Small intestine (tissue), 7 donors: Measurements from ENCODE around the gene DPM1. TPM values are rescaled to one million over a fixed set of nuclear protein-coding genes. Genes with fewer than 3 reads are reported as not detected.

ENCODE experiments used
- DNase-seq, 2 donors: peaks; one replicate each; pipeline versions ENCODE4 v3.0.0 to v3.0.0-alpha.2; 2013
- FAIRE-seq: peaks from 2 replicates; lab custom pipeline; 2012; peaks lifted over from hg19 to GRCh38; lab: Jason Lieb, UNC
- H3K27ac ChIP-seq, 3 donors: one replicate each; pipeline ENCODE4 v1.5.1; 2013; ENCODE audit warnings: low read length in 2 of 3, mild to moderate bottlenecking in 2 of 3, control low read depth in 1 of 3, inconsistent platforms in 1 of 3, low read depth in 1 of 3, moderate library complexity in 1 of 3
- H3K27me3 ChIP-seq, 3 donors: one replicate each; pipeline ENCODE4 v1.6.1; 2013; ENCODE audit warnings: low read length in 3 of 3, inconsistent platforms in 1 of 3; ENCODE audit not compliant: control insufficient read depth in 3 of 3, insufficient read depth in 3 of 3
- H3K36me3 ChIP-seq, 3 donors: one replicate each; pipeline ENCODE4 v1.6.1; 2013; ENCODE audit warnings: low read length in 3 of 3, inconsistent platforms in 1 of 3, low read depth in 1 of 3, mild to moderate bottlenecking in 1 of 3, moderate library complexity in 1 of 3; ENCODE audit not compliant: control insufficient read depth in 3 of 3, insufficient read depth in 2 of 3
- H3K4me1 ChIP-seq, 3 donors: one replicate each; pipeline ENCODE4 v1.6.1; 2013; ENCODE audit warnings: low read length in 2 of 3, inconsistent platforms in 1 of 3, low read depth in 1 of 3, mild to moderate bottlenecking in 1 of 3, moderate library complexity in 1 of 3; ENCODE audit not compliant: control insufficient read depth in 3 of 3, insufficient read depth in 2 of 3
- H3K4me3 ChIP-seq, 3 donors: one replicate each; pipeline ENCODE4 v1.5.1; 2013; ENCODE audit warnings: low read length in 3 of 3, control low read depth in 1 of 3, inconsistent platforms in 1 of 3, low read depth in 1 of 3, mild to moderate bottlenecking in 1 of 3, moderate library complexity in 1 of 3
- H3K9me3 ChIP-seq, 2 donors: one replicate each; pipeline ENCODE4 v1.6.1; 2013; ENCODE audit warnings: low read depth in 1 of 2, low read length in 1 of 2; ENCODE audit not compliant: control insufficient read depth in 2 of 2, insufficient read depth in 1 of 2
- WGBS, 3 donors: extraction: QIAGEN DNeasy Blood & Tissue Kit; methylation state at CpG; one replicate each; pipeline ENCODE4 v1.1.7; 2013; 5-methylcytosine and 5-hydroxymethylcytosine counted together
- polyA plus RNA-seq, 4 donors: library from polyadenylated mRNA; stranded (reverse) in 3 of 4; unstranded in 1 of 4; fragments of 200-250 nt in 3 of 4; fragments of 120-200 nt in 1 of 4; gene quantifications; one replicate each; pipeline versions ENCODE4 v1.2.1 to v1.2.3, GENCODE V29; 2013
- donor health status: healthy with polysubstance abuse.
- donor health status: control.
- donor health status: control.
- donor health status: Bipolar disorder and iron deficiency.
- donor health status: healthy.

DPM1 gene
- polyA plus RNA-seq, 4 donors = 43.6 to 66.2 (median 51.0) TPM

GRCh38 chr20:50898475-50898874, 59.9 kb downstream of the DPM1 start:
- Histone ChIP-seq H3K4me1 (peaks cover 0 to 5% (median 0%) of the 10 kb centered on the region in 3 donors), H3K9me3 (no peaks in the 10 kb centered on the region), H3K4me3 (no peak overlapping the region), H3K36me3 (peaks cover 4 to 35% (median 15%) of the 10 kb centered on the region in 3 donors), H3K27me3 (no peaks in the 10 kb centered on the region), H3K27ac (no peak overlapping the region)
- FAIRE-seq = no peak
- 88 to 96% (median 93%) methylated on average over 1 of the region's 1 CpG for WGBS, 3 donors
- no peak for DNase-seq

GRCh38 chr20:50895111-50895830, 63.1 kb downstream of the DPM1 start:
- H3K4me3 ChIP-seq = no peak overlapping the region
- 76 to 88% (median 78%) methylated on average over 8 of the region's 8 CpGs for WGBS, 3 donors
- peaks cover 0 to 5% (median 0%) of the 10 kb centered on the region in 3 donors for H3K4me1 ChIP-seq
- no peaks in the 10 kb centered on the region for H3K27me3 ChIP-seq
- FAIRE-seq (no peak), DNase-seq (peak; percentile 28 to 63)
- H3K9me3 ChIP-seq = no peaks in the 10 kb centered on the region
- H3K27ac ChIP-seq = no peak overlapping the region
- peaks cover 6 to 49% (median 26%) of the 10 kb centered on the region in 3 donors for H3K36me3 ChIP-seq

- Histone ChIP-seq H3K27me3 (no peaks in the 10 kb centered on the region), H3K36me3 (peaks cover 6 to 46% (median 26%) of the 10 kb centered on the region in 3 donors), H3K4me1 (peaks cover 0 to 5% (median 0%) of the 10 kb centered on the region in 3 donors), H3K9me3 (no peaks in the 10 kb centered on the region), H3K4me3 (no peak overlapping the region), H3K27ac (no peak overlapping the region)
- FAIRE-seq (no peak), DNase-seq (no peak)
- 98% methylated on average over 7 of the region's 7 CpGs for WGBS, 3 donors
These were observed 64.7 kb downstream of the DPM1 start for GRCh38 chr20:50893620-50894019.

- Histone ChIP-seq H3K4me3 (no peak overlapping the region), H3K9me3 (no peaks in the 10 kb centered on the region), H3K36me3 (peaks cover 6 to 48% (median 23%) of the 10 kb centered on the region in 3 donors), H3K27me3 (no peaks in the 10 kb centered on the region), H3K4me1 (peaks cover 0 to 5% (median 0%) of the 10 kb centered on the region in 3 donors), H3K27ac (no peak overlapping the region)
- WGBS, 3 donors = 87 to 91% (median 90%) methylated on average over 8 of the region's 8 CpGs
- DNase-seq = no peak
- FAIRE-seq = no peak
These were observed 65.9 kb downstream of the DPM1 start for GRCh38 chr20:50892394-50892793.

GRCh38 chr20:50891138-50891537, 67.2 kb downstream of the DPM1 start:
- WGBS, 3 donors = 73 to 81% (median 79%) methylated on average over 5 of the region's 5 CpGs
- Histone ChIP-seq H3K4me1 (peaks cover 0 to 5% (median 0%) of the 10 kb centered on the region in 3 donors), H3K27ac (no peak overlapping the region), H3K27me3 (no peaks in the 10 kb centered on the region), H3K9me3 (no peaks in the 10 kb centered on the region), H3K36me3 (peaks cover 6 to 42% (median 18%) of the 10 kb centered on the region in 3 donors), H3K4me3 (no peak overlapping the region)
- FAIRE-seq = no peak
- DNase-seq = no peak

GRCh38 chr20:50887576-50887975, 70.8 kb downstream of the DPM1 start:
- Histone ChIP-seq H3K27me3 (no peaks in the 10 kb centered on the region), H3K27ac (no peak overlapping the region), H3K4me1 (no peaks in the 10 kb centered on the region), H3K4me3 (no peak overlapping the region), H3K9me3 (no peaks in the 10 kb centered on the region), H3K36me3 (peaks cover 2 to 24% (median 8%) of the 10 kb centered on the region in 3 donors)
- no peak for DNase-seq
- no peak for FAIRE-seq
- 92 to 97% (median 95%) methylated on average over 3 of the region's 3 CpGs for WGBS, 3 donors

- DNase-seq = no peak
- 84 to 87% (median 86%) methylated on average over 12 of the region's 12 CpGs for WGBS, 3 donors
These were observed 72.0 kb downstream of the DPM1 start for GRCh38 chr20:50886184-50886790.

GRCh38 chr20:50885781-50886180, 72.6 kb downstream of the DPM1 start:
- no peaks in the 10 kb centered on the region for H3K27me3 ChIP-seq
- H3K4me3 ChIP-seq = no peak overlapping the region
- H3K4me1 ChIP-seq = no peaks in the 10 kb centered on the region
- H3K9me3 ChIP-seq = no peaks in the 10 kb centered on the region
- 90 to 92% (median 90%) methylated on average over 5 of the region's 5 CpGs for WGBS, 3 donors
- FAIRE-seq = no peak
- no peak overlapping the region for H3K27ac ChIP-seq
- no peak for DNase-seq
- H3K36me3 ChIP-seq = peaks cover 0 to 13% (median 2%) of the 10 kb centered on the region in 3 donors

More at GRCh38 chr20:50886184-50886790, 72.0 kb downstream of the DPM1 start:
- H3K9me3 ChIP-seq = no peaks in the 10 kb centered on the region
- H3K27ac ChIP-seq = no peak overlapping the region
- no peak overlapping the region for H3K4me3 ChIP-seq
- FAIRE-seq = no peak
- H3K4me1 ChIP-seq = no peaks in the 10 kb centered on the region
- H3K36me3 ChIP-seq = peaks cover 2 to 17% (median 3%) of the 10 kb centered on the region in 3 donors
- no peaks in the 10 kb centered on the region for H3K27me3 ChIP-seq
